Measurements from ENCODE around the gene RORC.

Gene RORC

DNA sequence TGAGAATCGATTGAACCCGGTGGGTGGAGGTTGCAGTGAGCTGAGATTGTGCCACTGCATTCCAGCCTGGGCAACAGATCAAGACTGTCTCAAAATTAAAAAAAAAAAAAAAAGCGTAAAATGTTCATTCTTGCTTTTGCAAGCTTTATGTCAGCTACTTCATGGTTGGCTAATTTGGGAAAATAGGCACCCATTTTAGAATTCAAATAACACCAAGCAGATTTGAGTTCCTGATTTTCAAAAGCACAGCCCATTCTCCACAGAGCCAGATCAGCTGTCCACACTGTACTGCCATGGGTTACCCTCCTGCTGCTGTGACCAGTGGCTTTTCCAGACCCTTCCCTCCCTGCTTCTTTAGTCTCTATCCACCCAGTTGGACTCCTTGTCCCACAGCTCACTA lies 17.5 kb upstream of the RORC start:
- DNase-seq (ENCODE audit: low read depth): no peak
- TF ChIP-seq, protein P1, sequence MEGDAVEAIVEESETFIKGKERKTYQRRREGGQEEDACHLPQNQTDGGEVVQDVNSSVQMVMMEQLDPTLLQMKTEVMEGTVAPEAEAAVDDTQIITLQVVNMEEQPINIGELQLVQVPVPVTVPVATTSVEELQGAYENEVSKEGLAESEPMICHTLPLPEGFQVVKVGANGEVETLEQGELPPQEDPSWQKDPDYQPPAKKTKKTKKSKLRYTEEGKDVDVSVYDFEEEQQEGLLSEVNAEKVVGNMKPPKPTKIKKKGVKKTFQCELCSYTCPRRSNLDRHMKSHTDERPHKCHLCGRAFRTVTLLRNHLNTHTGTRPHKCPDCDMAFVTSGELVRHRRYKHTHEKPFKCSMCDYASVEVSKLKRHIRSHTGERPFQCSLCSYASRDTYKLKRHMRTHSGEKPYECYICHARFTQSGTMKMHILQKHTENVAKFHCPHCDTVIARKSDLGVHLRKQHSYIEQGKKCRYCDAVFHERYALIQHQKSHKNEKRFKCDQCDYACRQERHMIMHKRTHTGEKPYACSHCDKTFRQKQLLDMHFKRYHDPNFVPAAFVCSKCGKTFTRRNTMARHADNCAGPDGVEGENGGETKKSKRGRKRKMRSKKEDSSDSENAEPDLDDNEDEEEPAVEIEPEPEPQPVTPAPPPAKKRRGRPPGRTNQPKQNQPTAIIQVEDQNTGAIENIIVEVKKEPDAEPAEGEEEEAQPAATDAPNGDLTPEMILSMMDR (conservative IDR thresholded peaks at IDR 0.05; ENCODE audit: low read depth, low read length): no peak

GRCh38 chr1:151847867-151848596 lies 16.4 kb upstream of the RORC start:
- H3K4me3 ChIP-seq (ENCODE audit: low read depth, low read length): no peak overlapping the region
- TF ChIP-seq, protein P1 (conservative IDR thresholded peaks at IDR 0.05; ENCODE audit: low read depth, low read length): no peak
- no peak for DNase-seq (ENCODE audit: low read depth)

More for the DNA sequence above, 17.5 kb upstream of the RORC start:
- no peak overlapping the region for H3K4me3 ChIP-seq (ENCODE audit: low read depth, low read length)

GRCh38 chr1:151846686-151847237 lies 15.2 kb upstream of the RORC start:
- no peak for DNase-seq (ENCODE audit: low read depth)

GRCh38 chr1:151846062-151846568 lies 14.5 kb upstream of the RORC start:
- DNase-seq (ENCODE audit: low read depth): peak; percentile 51
- no peak overlapping the region for H3K4me3 ChIP-seq (ENCODE audit: low read depth, low read length)
- TF ChIP-seq, protein P1 (conservative IDR thresholded peaks at IDR 0.05; ENCODE audit: low read depth, low read length): peak; percentile 29

More at GRCh38 chr1:151846686-151847237, 15.2 kb upstream of the RORC start:
- no peak overlapping the region for H3K4me3 ChIP-seq (ENCODE audit: low read depth, low read length)
- TF ChIP-seq, protein P1 (conservative IDR thresholded peaks at IDR 0.05; ENCODE audit: low read depth, low read length): no peak

DNA sequence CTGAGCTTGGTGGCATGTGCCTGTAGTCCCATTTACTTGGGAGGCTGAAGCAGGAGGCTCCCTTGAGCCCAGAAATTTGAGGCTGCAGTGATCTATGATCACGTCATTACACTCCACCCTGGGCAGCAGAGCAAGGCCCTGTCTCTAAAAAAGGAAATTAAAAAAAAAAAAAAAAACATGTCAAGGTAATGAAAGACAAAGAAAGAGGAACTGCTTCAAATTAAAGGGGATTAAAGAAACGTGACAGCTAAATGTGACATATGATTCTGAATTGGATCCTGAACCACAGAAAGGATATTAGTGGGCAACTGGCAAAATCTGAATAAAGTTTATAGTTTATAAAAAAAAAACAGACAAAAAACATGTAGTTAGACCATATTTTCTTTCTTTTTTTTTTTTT lies 11.8 kb upstream of the RORC start:
- no peak for DNase-seq (ENCODE audit: low read depth)
- H3K4me3 ChIP-seq (ENCODE audit: low read depth, low read length): no peak overlapping the region
- TF ChIP-seq, protein P1 (conservative IDR thresholded peaks at IDR 0.05; ENCODE audit: low read depth, low read length): no peak

GRCh38 chr1:151841141-151841540 lies 9.5 kb upstream of the RORC start:
- TF ChIP-seq, protein P1 (conservative IDR thresholded peaks at IDR 0.05; ENCODE audit: low read depth, low read length): no peak
- DNase-seq (ENCODE audit: low read depth): peak; percentile 77
- H3K4me3 ChIP-seq (ENCODE audit: low read depth, low read length): no peak overlapping the region

All from choroid plexus epithelial cell (primary cell).